Right renal pelvis (tissue), 4 donors: ENCODE results near the gene TNC. TPM values are rescaled to one million over a fixed set of nuclear protein-coding genes. Genes with fewer than 3 reads are reported as not detected.
"Not testable (repeated sequence)": the region's sequence is repeated elsewhere in the genome, so short reads cannot be mapped to it uniquely, and the experiment has no call there.

Source experiments
- DNase-seq, 4 donors: peaks; one replicate each; pipeline ENCODE4 v3.0.0-alpha.2; 2013; ENCODE audit warnings: low read depth in 4 of 4, low spot score in 3 of 4, missing footprints in 1 of 4
- polyA plus RNA-seq, 4 donors: library from polyadenylated mRNA; unstranded; fragments of 120-200 nt; gene quantifications; one replicate each; pipeline ENCODE4 v1.2.1, GENCODE V29; 2013; ENCODE audit not compliant: insufficient read length in 4 of 4

The TNC gene
- polyA plus RNA-seq, 4 donors = 361 to 435 (median 401) TPM

DNA sequence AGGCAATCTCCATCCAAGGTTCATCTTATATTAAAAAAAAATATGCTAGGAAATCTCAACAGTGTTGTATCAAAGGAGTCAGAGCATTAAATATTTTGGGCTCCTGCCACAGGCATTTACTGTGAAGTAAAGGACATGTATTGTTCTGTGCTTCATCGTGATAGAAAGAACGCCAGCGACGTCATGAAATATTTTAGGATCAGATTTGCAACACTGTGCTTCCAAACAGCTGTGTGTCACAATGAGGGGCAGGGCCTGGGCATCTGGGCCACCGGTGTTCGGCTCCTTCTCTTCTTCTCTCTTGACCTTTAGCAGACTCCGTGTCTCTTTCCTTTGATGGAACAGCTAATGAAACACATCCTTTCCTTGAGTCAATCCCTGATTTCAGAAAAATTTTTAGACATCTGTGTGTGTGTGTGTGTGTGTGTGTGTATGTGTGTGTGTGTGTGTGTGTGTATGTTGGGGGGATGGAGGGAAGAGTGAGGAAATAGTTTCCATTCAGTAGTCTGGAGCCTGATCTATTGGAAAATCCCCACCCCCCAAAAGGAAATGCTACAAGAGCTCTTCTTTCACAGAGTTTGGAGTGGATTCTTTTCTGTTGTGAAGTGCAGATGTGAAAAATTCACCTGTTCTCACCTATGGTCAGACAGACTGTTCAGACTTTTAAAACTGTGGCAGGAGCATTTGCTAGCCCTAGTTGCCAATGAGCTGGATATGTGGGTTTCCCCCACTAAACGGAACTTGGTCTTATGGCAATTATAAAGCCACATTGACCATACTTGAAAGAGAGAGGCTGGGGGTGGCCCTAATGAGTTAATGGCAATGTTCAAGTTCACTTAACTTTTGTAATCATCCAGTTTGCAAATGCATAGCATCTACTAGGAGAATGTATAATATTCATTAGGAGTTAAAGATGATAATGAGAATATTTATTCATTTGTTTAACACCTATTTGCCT is 18.1 kb upstream of the TNC start:
- no peak for DNase-seq

DNA sequence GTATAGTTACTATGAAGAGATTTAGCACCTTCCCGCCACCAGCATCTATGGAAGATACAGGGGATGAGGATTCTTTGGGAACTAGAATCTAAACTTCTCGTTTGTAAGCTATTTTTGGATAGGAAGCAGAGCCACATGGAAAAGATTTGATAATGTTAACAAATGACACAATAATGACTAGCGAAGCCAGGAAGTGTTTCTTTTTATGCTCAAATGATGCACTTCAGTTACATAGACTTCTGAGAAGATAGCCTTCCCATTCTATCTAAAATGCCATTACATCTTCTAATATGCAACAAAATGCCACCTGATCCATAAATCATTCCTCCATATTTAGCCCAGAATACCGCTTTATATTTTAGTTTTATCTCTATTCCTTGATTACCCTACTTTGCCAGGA is 17.0 kb upstream of the TNC start:
- no peak for DNase-seq

DNA sequence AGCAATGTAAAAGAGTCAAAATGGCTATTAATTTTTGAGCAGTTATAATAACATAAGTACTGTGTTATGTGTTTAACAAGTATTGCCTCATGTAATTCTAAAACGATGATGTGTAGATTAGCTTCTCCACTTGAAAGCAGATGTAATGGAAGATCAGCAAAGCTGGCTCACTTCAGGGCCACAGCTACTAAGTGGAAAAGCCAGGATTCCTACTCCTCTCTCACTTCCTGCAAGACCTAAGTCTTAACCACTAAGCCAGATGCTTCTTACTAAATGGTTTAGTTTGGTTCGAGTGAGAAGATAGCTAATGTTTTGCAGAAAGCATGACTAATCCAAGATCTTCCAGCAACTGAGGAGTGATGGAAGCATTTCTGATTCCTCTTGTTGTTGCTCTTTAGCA is 15.7 kb upstream of the TNC start:
- DNase-seq = no peak

DNA sequence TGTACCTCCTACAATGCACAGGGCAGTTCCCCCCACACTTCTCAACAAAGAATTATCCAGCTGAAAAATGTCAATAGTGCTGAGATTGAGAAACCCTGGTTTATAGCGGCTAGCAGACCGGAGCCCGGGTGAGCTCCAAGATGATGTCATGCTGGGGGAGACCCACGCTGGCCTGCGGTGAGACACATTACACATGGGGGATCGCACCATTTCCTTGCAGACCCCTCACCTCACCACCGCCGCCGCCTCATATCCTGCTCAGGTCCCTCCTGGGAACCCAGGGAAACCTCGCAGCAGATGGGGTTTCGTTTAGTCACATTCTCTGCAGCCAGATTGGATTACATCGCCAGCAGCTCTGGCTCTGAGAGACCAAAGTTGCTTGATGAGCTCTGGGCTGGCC is 14.7 kb upstream of the TNC start:
- no peak for DNase-seq

DNA sequence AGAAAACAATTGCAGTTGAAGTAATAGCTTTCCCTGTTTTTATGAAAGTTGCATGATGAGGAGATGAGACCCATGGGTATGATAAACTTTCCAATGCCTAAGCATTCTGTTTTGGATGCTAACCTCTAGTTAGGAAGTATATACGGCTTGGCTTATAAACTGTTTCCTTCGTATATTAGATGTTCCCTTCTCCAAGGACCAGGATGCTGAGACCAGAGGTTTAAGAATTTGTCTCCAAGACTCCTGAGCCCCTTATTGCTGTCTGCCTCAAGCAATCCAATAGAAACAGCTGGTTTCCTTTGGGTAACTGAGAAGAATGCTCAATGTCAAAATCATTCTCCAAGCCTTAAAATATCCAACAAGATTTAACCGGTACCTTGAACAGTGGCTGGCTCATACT is 12.2 kb upstream of the TNC start:
- DNase-seq = no peak

DNA sequence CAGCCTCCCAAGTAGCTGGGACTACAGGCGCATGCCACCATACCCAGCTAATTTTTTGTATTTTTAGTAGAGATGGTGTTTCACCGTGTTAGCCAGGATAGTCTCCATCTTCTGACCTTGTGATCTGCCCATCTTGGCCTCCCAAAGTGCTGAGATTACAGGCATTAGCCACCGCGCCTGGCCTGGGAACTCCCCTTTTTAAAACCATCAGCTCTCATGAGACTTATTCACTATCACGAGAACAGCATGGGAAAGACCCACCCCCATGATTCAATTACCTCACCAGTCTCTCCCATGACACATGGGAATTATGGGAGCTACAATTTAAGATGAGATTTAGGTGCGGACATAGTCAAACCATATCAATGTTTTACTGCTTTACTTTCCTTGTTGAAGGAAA is 10.8 kb upstream of the TNC start:
- not testable (repeated sequence) for DNase-seq

DNA sequence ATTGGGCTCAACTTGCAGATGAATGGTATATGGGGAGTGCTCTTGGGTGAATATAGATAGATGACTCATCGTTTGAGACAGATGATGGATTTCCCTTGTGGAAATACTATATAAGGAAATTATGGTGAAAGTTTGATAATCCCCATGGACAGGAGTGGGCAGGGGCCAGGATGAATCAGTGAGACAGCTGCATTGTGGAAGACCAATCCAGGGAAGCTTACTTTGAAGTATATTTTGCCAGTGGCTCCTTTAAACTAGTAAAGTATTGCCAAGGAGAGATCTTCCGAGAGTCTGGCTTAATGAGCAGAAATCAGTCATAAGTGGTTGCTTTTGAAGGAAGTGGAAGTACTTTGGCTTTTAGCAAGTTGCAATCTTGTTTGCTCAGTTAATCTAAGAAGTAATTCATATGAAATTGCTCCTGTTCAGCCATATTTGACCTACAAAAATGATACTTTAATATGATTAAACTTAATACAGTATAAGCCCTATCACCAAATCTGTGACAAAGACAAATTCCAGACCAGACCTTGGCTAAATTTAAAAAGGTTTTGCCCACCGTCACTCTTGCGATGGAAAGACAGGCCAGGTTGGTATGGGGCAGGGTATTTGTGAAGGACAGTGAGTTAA is 9.3 kb upstream of the TNC start:
- DNase-seq = no peak

DNA sequence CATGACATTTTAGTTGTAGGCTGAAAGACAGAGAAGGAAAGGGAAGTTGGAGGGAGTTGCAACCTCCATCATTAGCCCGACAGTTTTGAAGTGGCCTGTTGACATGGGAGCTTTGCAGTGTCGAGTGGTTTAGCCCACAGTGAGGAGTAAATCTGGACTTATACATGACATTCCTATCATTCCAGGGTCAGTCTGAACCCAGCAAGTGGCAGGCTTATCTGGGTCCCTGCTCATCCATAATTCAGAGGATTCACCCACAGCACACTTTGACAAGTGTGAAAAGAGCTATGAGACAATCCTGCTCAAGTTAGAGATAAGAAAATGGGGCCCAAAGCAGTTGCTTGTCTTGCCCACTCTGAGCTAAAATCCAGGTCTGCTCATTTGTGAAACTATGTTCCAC is 8.4 kb upstream of the TNC start:
- no peak for DNase-seq

DNA sequence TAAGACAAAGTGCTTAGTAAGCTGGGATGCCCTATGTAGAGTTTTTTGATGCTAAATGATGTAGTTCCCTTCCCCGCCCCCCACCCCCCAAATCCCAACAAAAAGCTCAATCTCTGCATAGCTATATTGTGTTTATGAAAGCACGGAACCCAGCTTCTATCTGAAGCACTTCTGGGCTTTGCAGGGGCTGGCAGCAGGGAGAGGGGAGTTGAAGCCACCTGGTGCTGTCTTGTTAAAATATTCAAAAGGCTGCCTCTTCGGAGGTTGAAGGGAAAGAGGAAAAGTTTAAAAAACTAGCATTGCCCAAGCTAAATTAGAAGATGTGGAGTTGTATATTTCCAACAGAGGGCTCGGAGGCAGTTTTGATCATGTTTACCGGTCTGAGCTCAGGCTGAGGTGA is 5.0 kb upstream of the TNC start:
- no peak for DNase-seq

DNA sequence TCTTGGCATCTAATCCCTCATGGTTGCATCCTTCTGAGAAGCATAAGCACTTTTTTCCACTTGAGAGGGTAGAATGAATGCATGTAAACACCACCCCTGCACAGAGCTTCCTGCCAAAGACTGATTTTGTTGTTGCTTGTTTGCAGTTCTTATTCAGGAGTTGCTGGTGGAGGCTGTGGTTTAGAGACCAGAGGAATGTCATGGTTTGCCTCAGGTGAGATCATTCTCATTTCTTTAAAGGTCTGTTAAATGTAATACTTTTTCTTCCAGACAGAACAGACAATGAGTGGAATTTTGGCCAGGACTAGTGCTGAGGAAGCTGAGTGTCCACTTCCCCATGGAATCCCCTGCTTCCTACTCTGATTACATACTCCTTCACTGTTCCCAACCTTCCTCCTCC is 3.2 kb upstream of the TNC start:
- DNase-seq = no peak

DNA sequence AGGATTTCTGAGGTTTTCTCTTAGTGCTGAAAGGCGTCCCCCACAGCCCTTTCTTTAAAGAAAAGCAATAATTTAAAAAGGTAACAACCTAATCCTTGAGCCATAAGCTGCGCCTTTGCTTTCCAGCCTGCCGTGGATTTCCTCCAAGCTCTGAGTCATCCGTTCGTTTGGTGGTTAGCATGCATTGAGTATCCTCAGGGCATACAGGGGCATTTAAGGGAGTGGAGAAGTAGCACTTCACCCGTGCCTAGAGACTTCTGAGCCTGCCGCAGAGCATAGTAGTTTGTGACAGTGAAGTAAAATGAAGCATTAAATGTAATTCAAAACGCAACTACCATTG is 892 bp upstream of the TNC start:
- DNase-seq = no peak

DNA sequence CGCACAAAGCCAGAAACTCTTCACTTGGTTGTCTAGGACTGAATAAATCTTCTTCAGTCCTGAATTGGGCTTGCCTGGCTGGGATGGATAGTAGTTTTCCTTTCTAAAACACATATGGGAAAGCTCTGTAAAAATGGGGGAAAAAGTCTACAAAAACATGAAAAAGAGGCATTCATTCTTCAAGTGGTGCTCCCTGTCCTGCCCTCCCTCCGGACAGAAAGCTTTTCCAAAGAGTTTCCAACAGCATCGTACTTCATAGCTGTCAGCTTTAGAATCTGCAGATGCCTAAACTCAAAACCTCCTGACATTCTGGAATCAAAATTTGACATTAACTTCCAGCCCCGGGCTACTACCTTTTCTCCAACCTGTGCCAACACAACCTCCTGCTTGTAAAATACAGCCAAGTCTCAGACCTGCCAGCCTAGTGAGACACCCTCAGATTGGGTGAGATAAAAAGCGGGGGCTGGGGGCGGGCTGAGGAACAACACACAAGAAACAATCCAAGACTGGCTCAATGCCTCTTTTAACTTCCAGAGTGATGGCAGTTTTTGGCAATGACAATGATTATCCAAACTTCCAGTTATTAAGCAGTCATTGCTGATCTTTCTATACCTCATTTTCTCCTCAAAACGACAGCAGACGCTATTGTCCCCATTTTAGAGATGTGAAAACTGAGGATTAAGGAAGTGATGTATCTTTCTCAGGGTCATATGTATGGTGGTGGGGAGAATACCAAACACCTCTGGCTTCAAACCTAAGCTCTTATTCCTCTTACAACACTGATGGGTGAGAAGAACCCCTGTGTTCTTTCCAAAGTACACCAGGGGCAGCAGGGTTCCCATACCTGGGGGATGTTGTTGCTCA is 1.3 kb downstream of the TNC start:
- DNase-seq = no peak

DNA sequence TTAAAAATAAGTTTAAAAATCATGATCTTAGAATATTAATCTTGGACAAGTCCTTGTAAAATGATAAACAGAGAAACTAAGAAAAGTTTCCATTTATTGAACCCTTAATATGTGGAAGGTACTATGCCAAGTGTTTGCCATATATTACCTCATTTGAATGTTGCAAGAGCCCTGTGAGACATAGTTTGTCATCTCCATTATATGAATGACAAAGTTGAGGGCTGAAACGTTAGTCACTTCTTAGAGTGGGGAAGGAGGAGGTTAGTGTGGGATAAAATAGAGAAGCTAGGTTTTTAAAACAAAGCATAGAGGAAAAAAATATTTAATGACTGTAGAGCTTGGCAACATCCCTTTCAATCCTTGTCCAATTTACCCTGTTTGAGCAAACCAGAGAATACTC is 2.0 kb downstream of the TNC start:
- DNase-seq = no peak

DNA sequence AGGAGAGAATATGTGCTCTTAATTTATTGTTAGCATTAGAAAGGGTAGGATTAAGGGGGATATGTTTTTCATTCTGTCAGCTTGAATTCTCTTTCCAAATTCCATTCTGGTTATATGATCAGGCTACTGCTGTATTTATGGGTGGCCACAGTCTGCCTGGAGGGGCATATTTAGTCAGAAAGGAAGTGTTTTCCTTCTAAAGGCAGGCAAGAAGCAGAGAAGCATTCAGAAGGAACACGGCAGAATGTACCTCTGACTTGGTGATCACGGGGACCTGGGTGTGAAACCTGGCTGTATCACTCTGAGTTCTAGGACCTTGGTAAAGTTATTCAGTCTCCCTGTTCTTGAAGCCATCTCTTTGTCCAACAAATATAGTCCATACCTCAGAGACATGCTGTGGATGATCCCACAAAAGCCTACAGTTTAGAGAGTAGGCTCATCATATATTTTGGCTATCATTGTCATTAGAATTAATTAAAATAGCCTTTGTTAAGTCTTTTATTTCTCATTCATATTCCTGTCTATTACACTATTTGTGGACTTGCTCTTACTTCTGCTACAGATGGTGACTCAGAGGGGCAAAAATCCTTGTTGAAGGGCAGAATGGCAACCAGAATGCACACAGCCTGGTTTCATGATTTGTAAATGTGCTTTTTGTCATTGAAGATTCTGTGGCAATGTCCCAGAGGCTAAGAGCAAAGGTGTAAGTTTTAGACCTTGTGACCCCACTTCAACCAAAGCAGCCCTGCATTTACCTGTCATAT is 2.7 kb downstream of the TNC start:
- no peak for DNase-seq

DNA sequence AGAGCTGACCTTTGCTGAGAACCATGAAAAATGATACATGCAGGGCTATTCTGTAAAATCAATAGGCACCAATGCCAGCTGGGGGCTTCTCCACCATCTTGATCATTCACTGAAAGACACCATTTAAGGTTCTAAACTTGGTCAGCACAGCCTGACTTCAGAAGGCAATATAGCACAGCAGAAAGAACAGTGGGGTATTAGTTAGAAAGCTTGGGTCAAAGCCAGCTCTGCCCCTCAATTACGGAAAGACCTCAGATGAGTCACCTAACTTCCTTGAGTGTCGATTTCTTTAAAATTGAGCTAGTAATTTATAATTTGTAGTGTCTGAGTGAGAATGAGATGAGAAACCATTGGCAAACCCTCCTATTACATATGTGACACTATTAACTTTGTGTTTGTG is 3.4 kb downstream of the TNC start:
- no peak for DNase-seq

DNA sequence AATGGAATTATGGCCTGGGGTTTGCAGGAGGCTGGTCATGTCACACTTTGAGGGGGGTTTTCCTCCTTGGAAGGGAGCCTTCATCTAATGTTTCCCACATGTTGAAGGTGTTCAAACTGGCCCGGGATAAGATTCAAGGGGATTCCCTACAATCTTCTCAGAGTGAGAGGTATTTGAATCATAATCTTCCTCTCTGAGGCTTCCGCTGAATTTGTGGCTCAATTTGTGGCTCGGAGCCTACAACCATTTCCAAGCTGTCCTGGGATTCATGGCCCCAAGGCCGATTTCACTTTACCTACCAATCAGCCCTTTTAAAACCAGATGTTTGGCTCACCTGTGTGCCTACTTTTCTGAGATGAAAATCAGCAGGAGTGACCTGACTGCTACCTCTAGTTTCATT is 3.9 kb downstream of the TNC start:
- no peak for DNase-seq

DNA sequence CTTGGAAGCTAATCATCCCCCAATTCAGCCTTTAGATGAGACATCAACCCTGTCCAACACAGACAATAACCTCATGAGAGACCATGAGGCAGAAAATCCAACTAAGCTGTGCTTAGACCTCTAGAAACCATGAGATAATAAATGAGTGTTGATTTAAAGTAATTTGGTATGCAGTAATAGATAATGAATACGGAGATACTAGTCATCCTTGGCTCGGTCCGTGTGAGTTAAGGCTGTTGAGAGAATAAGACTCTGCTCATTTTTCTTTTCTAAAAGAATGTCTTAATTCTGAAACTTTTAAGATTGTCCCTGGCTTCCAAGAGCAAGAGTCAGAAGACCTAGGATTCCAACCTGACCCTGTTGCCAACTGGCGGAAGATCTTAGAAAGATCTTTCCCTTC is 6.1 kb downstream of the TNC start:
- DNase-seq = no peak

DNA sequence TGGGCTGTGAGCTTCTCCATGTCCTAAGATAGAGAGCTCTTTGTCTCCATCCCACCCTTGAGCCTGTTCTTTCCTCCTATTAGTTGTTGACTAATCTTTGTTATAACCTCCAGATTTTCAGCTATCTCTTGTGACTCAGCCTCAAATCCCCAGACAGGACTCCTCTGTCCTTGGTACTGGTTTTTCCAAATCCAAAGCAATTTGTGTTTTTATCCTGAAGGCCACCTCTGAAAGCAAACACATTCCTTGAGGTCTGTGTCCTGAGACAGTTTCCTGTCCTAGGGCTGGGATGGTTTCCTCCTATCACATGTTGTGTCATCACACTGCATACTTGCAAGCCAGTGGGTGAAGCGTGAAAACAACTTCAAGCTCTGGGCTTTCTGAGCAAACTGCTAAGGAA is 8.5 kb downstream of the TNC start:
- no peak for DNase-seq

DNA sequence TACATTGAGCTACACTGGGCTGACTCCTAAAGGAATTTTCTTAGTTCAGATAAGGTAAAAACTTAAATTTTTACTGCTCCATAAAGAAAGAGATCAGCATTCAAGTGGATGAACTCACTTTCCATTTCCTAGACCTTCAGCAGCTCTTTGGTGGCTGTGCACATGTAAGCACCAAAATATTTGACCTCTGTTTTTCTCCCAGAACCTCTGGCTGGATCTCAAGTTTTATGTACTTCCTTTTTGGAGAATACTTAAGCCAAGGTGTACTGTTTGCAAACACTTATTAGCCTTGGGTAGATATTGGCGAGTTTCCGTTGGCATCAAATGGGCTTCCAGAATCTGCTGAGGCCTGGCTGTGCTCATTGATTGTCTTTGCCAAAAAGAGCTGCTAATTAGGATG is 10.3 kb downstream of the TNC start:
- DNase-seq = no peak

DNA sequence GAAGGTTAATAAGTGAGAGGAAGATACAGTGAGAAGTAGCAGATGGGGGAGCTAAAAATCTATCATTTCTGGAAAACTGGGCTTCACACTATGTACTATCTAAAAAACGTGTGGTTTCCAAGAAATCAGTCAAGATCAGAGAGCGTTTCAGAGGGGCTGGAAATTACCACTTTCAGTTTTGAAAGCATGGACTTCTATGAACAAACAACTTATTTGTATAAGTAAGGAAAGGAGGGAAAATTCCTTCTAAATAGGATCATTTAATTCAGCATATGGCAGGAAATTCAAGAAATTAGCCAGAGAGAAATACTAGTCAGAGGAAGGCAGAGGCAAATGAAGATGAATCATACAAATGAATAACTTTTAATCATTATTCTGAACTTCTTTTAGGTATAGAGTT is 11.3 kb downstream of the TNC start:
- DNase-seq = no peak

DNA sequence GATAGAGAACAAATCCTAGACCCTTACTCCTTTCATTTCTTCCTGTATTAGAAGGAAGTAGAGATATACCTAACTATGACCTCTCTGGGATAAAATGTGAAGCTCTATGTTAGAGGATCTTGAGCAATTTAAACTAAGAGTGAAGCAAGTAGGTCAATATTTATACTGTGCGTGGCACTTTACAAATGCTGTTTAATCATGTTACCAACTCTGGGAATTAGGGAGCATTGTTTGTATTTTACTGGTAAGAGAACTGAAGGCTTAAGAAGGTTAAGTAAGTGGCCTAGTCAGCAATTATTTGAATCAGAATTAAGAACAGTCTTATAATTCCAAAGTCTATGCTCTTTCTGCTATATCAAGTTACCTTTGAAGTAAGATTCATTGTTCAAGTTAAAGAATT is 12.0 kb downstream of the TNC start:
- no peak for DNase-seq
